Sigmoid colon (tissue), 7 donors: Measurements from ENCODE around the gene FGD5. TPM values are rescaled to one million over a fixed set of nuclear protein-coding genes. Genes with fewer than 3 reads are reported as not detected.

Experiments
- DNase-seq: peaks from one replicate; pipeline ENCODE4 v3.0.0-alpha.2; 2019
- H3K27ac ChIP-seq, 4 donors: fragments of 200-600 bp; sonication (generic); one replicate each; pipeline ENCODE4 v1.5.1; 2016 to 2019; ENCODE audit warnings: mild to moderate bottlenecking in 1 of 4
- H3K27me3 ChIP-seq, 3 donors: fragments of 200-600 bp; sonication (generic); one replicate each; pipeline ENCODE4 v1.5.1; 2019; ENCODE audit warnings: mild to moderate bottlenecking in 1 of 3
- H3K36me3 ChIP-seq, 4 donors: fragments of 200-600 bp; sonication (generic); one replicate each; pipeline ENCODE4 v1.5.1; 2016 to 2019
- H3K4me1 ChIP-seq, 4 donors: fragments of 200-600 bp; sonication (generic); one replicate each; pipeline ENCODE4 v1.5.1; 2017 to 2019
- H3K4me3 ChIP-seq, 4 donors: fragments of 200-600 bp; sonication (generic); one replicate each; pipeline ENCODE4 v1.5.1; 2017 to 2019; ENCODE audit warnings: mild to moderate bottlenecking in 2 of 4, moderate library complexity in 1 of 4
- H3K9me3 ChIP-seq, 4 donors: fragments of 200-600 bp in 3 of 4; sonication (generic) in 3 of 4; one replicate each; pipeline versions ENCODE4 v1.5.1 to v1.6.1; 2013 to 2019
- CTCF ChIP-seq, 4 experiments: fragments of 450-650 bp in 3 of 4; fragments of 200-600 bp in 1 of 4; IDR thresholded peaks; one replicate each; pipeline ENCODE4 v1.5.1; 2016 to 2019; ENCODE audit warnings: antibody characterized with exemption in 4 of 4, mild to moderate bottlenecking in 3 of 4, moderate library complexity in 2 of 4
- EP300 ChIP-seq, 4 donors: sonication (generic); formaldehyde crosslinking; IDR thresholded peaks; one replicate each; pipeline ENCODE4 v1.6.1; 2017; ENCODE audit warnings: antibody characterized with exemption in 4 of 4
- POLR2A ChIP-seq, 2 donors: fragments of 450-650 bp; IDR thresholded peaks; one replicate each; pipeline ENCODE4 v1.6.1; 2016; ENCODE audit warnings: antibody characterized with exemption in 2 of 2, mild to moderate bottlenecking in 2 of 2, moderate library complexity in 2 of 2
- POLR2AphosphoS5 ChIP-seq, 4 donors: sonication (generic); formaldehyde crosslinking; IDR thresholded peaks; one replicate each; pipeline ENCODE4 v1.6.1; 2017; ENCODE audit warnings: antibody characterized with exemption in 4 of 4
- WGBS, 2 donors: extraction: QIAGEN DNeasy Blood & Tissue Kit; methylation state at CpG; one replicate each; pipeline ENCODE4 v1.1.7; 2013; 5-methylcytosine and 5-hydroxymethylcytosine counted together
- intact Hi-C: fragments of 100-400 bp; cut with DNase I; formaldehyde crosslinking; loops from one replicate; pipeline ENCODE4 v1.15.1; 2023
- polyA plus RNA-seq, 3 donors: library from polyadenylated mRNA; stranded (reverse); fragments of 200-250 nt; gene quantifications; one replicate each; pipeline ENCODE4 v1.2.3, GENCODE V29; 2013
- total RNA-seq, 4 donors: library from RNA; depleted of rRNA; stranded (reverse); fragments of >200 nt; gene quantifications; one replicate each; pipeline ENCODE4 v1.1.0, GENCODE V29; 2016
- donor health status: healthy with polysubstance abuse.
- donor health status: Bipolar disorder and iron deficiency.
- donor health status: healthy.

The FGD5 gene
- total and polyA plus RNA-seq, 7 donors: 2.1 to 18.6 (median 6.4) TPM

GRCh38 chr3:14880447-14881106, 61.8 kb downstream of the FGD5 start:
- 53 to 86% methylated on average over 10 of the region's 10 CpGs for WGBS, 2 donors
- no peak overlapping the region for H3K27ac ChIP-seq
- no peaks in the 10 kb centered on the region for H3K36me3 ChIP-seq
- no peak overlapping the region for H3K4me3 ChIP-seq
- H3K27me3 ChIP-seq: no peaks in the 10 kb centered on the region
- H3K4me1 ChIP-seq: peaks cover 0 to 12% (median 3%) of the 10 kb centered on the region in 4 donors
- intact Hi-C loops: no loop called here
- TF ChIP-seq CTCF (IDR thresholded peaks at IDR 0.05) (no peak), EP300 (IDR thresholded peaks at IDR 0.05) (no peak)
- H3K9me3 ChIP-seq: no peaks in the 10 kb centered on the region
- no peak for DNase-seq

- Histone ChIP-seq H3K4me1 (peaks cover 0 to 5% (median 0%) of the 10 kb centered on the region in 4 donors), H3K27ac (no peak overlapping the region), H3K4me3 (no peak overlapping the region), H3K9me3 (no peaks in the 10 kb centered on the region), H3K27me3 (no peaks in the 10 kb centered on the region), H3K36me3 (no peaks in the 10 kb centered on the region)
- no peak for DNase-seq
- intact Hi-C loops: no loop called here
- 90 to 92% methylated on average over 5 of the region's 5 CpGs for WGBS, 2 donors
- no peak for TF ChIP-seq EP300 (IDR thresholded peaks at IDR 0.05)
- TF ChIP-seq POLR2AphosphoS5 (IDR thresholded peaks at IDR 0.05): no peak
Observed at GRCh38 chr3:14883226-14883625, 64.5 kb downstream of the FGD5 start.

GRCh38 chr3:14884665-14885064, 65.9 kb downstream of the FGD5 start:
- Histone ChIP-seq H3K4me3 (no peak overlapping the region), H3K27ac (no peak overlapping the region), H3K9me3 (no peaks in the 10 kb centered on the region), H3K36me3 (no peaks in the 10 kb centered on the region), H3K4me1 (peaks cover 0 to 11% (median 6%) of the 10 kb centered on the region in 4 donors), H3K27me3 (no peaks in the 10 kb centered on the region)
- intact Hi-C loops: no loop called here
- TF ChIP-seq EP300 (IDR thresholded peaks at IDR 0.05) (no peak), POLR2A (IDR thresholded peaks at IDR 0.05) (no peak), CTCF (IDR thresholded peaks at IDR 0.05) (no peak), POLR2AphosphoS5 (IDR thresholded peaks at IDR 0.05) (no peak)
- 72 to 89% methylated on average over 11 of the region's 11 CpGs for WGBS, 2 donors
- no peak for DNase-seq

GRCh38 chr3:14885307-14885706, 66.5 kb downstream of the FGD5 start:
- H3K36me3 ChIP-seq: no peaks in the 10 kb centered on the region
- TF ChIP-seq POLR2AphosphoS5 (IDR thresholded peaks at IDR 0.05) (no peak), CTCF (IDR thresholded peaks at IDR 0.05) (no peak), POLR2A (IDR thresholded peaks at IDR 0.05) (no peak), EP300 (IDR thresholded peaks at IDR 0.05) (no peak)
- H3K9me3 ChIP-seq: no peaks in the 10 kb centered on the region
- H3K4me3 ChIP-seq: no peak overlapping the region
- WGBS, 2 donors: 72 to 86% methylated on average over 13 of the region's 13 CpGs
- peaks cover 0 to 13% (median 6%) of the 10 kb centered on the region in 4 donors for H3K4me1 ChIP-seq
- DNase-seq: no peak
- intact Hi-C loops: no loop called here
- no peak overlapping the region for H3K27ac ChIP-seq
- H3K27me3 ChIP-seq: no peaks in the 10 kb centered on the region

- intact Hi-C loops: no loop called here
- H3K9me3 ChIP-seq: no peaks in the 10 kb centered on the region
- no peaks in the 10 kb centered on the region for H3K36me3 ChIP-seq
- DNase-seq: no peak
- peaks cover 0 to 13% (median 6%) of the 10 kb centered on the region in 4 donors for H3K4me1 ChIP-seq
- 91 to 97% methylated on average over 3 of the region's 3 CpGs for WGBS, 2 donors
- H3K27ac ChIP-seq: no peak overlapping the region
- TF ChIP-seq POLR2A (IDR thresholded peaks at IDR 0.05) (no peak), EP300 (IDR thresholded peaks at IDR 0.05) (no peak), POLR2AphosphoS5 (IDR thresholded peaks at IDR 0.05) (no peak), CTCF (IDR thresholded peaks at IDR 0.05) (no peak)
- H3K27me3 ChIP-seq: no peaks in the 10 kb centered on the region
- no peak overlapping the region for H3K4me3 ChIP-seq
Observed at GRCh38 chr3:14886101-14886500, 67.3 kb downstream of the FGD5 start.
